ENCODE data around the gene HMGCL.
"Not testable (repeated sequence)": the region's sequence is repeated elsewhere in the genome, so short reads cannot be mapped to it uniquely, and the experiment has no call there.

HMGCL gene

GRCh38 chr1:23825762-23826522 is 713 bp upstream of the HMGCL start:
- DNase-seq: no peak

GRCh38 chr1:23824711-23825075 is 536 bp downstream of the HMGCL start:
- no peak for DNase-seq

DNA sequence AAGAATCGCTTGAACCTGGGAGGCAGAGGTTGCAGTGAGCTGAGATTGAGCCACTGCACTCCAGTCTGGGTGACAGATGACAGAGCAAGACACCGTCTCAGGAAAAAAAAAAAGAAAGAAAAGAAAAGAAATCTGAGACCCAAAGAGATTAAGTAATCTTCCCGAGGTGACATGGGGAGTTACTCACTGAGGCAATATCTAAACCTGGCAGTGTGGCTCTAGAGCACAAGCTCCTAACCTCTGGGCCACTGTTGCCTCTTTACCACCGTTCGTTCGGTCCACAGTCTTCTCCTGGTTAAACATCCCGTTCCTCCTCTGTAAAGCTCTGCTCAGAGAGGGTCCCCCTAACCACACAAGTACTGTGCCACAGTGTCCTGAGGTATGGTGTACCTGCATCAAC is 1.5 kb downstream of the HMGCL start:
- DNase-seq: no peak

GRCh38 chr1:23817633-23818032 is 7.6 kb downstream of the HMGCL start:
- no peak for DNase-seq

DNA sequence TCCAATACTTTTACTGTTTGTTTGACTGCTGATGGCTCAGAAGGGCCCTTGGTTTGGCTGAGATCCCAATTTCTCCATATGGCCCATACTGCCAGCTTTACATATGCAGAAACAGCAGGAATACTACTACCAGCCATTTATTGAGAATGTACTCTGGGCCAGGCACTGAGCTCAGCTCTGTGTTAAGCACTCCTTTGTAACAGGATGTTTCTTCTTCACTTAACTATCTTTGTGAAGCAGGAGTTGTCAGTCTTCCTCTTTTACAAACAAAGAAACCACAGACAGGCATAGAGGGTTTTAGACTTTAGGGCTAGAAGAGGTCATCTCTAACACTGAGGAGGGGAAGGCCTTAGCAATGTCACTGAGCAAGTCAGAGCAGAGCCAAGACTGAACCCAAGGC is 8.3 kb downstream of the HMGCL start:
- peak; percentile 72 for DNase-seq

- no peak for DNase-seq
Observed at GRCh38 chr1:23816361-23816760, 8.9 kb downstream of the HMGCL start.

- peak; percentile 22 for DNase-seq
Observed at GRCh38 chr1:23814016-23814415, 11.2 kb downstream of the HMGCL start.

GRCh38 chr1:23810818-23811540 is 14.2 kb downstream of the HMGCL start:
- peak; percentile 91 for DNase-seq

- DNase-seq: peak; percentile 87
Observed at GRCh38 chr1:23809751-23810171, 15.5 kb downstream of the HMGCL start.

DNA sequence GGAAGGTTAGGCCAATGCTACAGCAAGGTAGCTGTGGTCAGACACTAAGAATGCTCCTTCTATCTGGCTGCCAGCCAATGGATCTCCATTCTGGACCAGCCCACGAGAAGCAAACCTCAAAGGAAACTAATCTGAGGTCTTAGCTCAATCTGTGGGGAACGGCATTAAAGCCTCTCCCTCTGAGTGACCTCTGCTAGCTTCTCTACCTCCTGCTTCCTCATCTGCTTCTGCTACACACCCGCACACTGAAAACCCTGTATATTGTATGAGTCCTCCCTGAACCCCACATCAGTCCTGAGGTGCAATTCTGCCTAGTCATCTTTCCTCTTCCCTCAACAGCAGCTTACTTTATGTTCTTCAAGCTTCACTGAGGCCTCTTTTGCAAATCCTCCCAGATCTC is 17.8 kb downstream of the HMGCL start:
- peak; percentile 91 for DNase-seq

- no peak for DNase-seq
Observed at GRCh38 chr1:23806280-23806679, 18.9 kb downstream of the HMGCL start.

GRCh38 chr1:23805025-23805424 is 20.2 kb downstream of the HMGCL start:
- DNase-seq: no peak

GRCh38 chr1:23804183-23804835 is 20.9 kb downstream of the HMGCL start:
- DNase-seq: peak; percentile 92

GRCh38 chr1:23803674-23804073 is 21.6 kb downstream of the HMGCL start:
- DNase-seq: peak; percentile 47

- not testable (repeated sequence) for DNase-seq
Observed at GRCh38 chr1:23802809-23803342, 22.4 kb downstream of the HMGCL start.

- DNase-seq: no peak
Observed at GRCh38 chr1:23801876-23802275, 23.4 kb downstream of the HMGCL start.

DNA sequence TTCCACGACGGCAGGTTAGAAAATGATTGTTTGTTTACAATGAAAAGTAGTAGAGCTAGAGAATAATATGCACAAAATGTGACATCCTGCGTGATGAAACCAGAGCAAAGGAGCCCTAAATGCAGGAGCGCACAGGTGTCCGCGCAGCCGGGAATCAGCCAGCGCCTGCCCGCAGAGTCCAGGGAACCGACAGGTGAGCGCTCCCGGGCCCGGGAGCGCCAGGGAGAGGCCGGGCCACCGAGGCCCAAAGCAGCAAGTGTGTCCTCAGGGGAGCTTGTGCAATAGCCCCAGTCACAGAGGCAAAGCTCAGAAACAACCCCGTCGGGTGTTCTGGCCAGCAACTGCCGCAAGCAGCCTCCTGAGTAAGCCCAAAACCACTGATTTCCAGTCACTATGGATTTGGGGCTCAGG is 23.9 kb downstream of the HMGCL start:
- peak; percentile 56 for DNase-seq

DNA sequence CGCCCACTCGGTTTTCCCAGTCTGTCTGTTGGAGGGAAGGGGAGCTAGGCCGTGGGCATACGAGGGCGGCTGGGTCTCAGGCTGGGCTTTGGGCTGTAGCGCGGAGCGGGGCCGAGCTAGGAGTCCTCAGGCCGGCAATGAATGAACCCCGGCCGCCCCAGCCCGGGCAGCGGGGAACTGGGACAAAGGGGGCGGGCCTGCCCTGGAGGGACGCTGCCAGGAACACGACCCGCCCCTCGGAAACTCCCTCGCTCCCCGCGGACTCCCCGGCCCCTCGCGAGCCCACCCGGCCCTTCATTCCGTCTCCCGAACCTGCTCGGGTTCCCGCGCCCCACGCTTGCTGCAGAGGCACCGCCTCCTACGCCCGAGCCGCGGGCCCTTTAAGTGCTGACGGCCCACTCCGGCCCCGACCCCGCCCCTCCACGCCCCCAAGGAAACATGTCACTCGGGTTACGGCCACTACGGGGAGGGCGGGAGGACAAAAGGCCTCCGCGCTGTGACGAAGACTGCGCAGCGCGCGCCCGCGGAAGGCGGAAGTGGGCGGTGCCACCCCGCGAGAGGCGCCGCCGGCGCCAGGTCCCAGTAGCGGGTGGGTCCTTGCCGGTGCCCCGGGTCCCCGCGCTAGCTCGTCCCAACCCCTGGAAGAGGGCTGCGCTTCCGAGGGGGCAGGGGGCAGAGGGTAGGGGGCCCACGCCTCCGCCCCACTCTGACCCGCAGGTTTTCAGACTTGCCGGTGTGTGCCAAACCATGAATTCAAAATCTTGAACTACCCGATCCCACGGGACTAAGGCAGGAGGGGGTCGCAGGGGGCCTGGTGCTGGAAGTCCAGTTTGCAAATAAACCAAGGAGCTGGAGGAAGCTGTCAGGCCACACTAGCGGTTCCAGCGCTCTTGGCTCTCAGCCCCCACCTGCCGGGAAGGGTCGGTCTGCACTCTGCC is 24.6 kb downstream of the HMGCL start, which contains the start of gene GALE:
TSS of gene GALE (minus strand) at position 355 of the 938 bp plus-strand sequence. CDS start 1,747 bp downstream, outside the sequence.
- peak; percentile 92 for DNase-seq

- peak; percentile 18 for DNase-seq
Observed at GRCh38 chr1:23799570-23800399, 25.4 kb downstream of the HMGCL start.

- DNase-seq: no peak
Observed at GRCh38 chr1:23799255-23799569, 26.0 kb downstream of the HMGCL start.

- DNase-seq: no peak
Observed at GRCh38 chr1:23798662-23799142, 26.5 kb downstream of the HMGCL start.
